Measurements from ENCODE around the gene FNDC10. TPM values are rescaled to one million over a fixed set of nuclear protein-coding genes. Genes with fewer than 3 reads are reported as not detected.

Gene FNDC10
- polyA plus RNA-seq, 4 donors, result 0.54 to 2.9 (median 1.5) TPM

DNA sequence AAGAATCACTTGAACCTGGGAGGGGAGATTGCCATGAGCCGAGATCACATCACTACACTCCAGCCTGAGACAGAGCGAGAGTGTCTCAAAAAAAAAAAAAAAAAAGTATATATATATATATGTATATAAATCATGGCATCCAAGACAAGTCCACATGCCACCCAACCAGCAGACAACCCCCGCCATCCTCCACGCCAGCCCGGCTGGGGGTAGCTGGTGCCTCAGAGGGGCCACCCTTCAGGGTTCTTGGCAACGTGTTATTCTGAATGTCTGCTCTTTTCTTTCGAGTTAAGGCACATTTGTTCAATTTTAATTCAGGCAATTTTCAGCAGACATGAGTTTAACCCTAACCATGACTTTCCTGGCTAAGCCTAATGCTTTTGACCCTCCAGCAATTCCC, 49.8 kb downstream of the FNDC10 start:
- DNase-seq (no peak), FAIRE-seq (no peak)
- Histone ChIP-seq H3K36me3 (ENCODE audit: control insufficient read depth in 3 of 3, insufficient read depth in 2 of 3, low read depth in 1 of 3, low read length in 3 of 3) (peaks cover 0 to 41% (median 3%) of the 10 kb centered on the region in 3 donors), H3K4me3 (ENCODE audit: low read depth in 1 of 3, low read length in 3 of 3) (no peak overlapping the region), H3K4me1 (ENCODE audit: control insufficient read depth in 3 of 3, insufficient read depth in 2 of 3, low read depth in 1 of 3, low read length in 2 of 3) (no peaks in the 10 kb centered on the region), H3K27ac (ENCODE audit: low read depth in 1 of 3, low read length in 2 of 3) (no peak overlapping the region), H3K27me3 (ENCODE audit: control insufficient read depth in 3 of 3, insufficient read depth in 3 of 3, low read length in 3 of 3) (no peaks in the 10 kb centered on the region), H3K9me3 (ENCODE audit: control insufficient read depth in 2 of 2, insufficient read depth in 1 of 2, low read depth in 1 of 2, low read length in 1 of 2) (no peaks in the 10 kb centered on the region)
- WGBS, 3 donors, result 82 to 85% (median 82%) methylated on average over 7 of the region's 7 CpGs

DNA sequence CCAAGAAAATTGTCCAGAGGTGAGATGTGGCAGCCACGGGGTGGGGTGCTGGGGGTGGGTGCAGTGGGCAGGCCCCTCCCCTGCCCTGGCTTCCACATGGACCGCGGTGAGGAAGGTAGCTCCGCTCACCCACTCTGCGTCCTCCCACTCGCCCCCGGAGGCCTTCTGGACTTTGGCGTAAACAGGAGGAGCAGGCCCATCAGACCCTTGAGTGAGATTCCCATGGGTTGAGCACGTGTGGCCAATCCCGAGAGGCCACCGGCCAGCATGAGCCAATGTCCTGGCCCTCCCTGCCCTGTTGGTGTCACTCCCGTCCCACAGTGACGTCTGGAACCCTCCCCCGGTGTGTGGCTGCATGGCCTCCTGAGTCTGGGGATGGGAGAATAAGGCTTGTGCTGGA, 51.3 kb downstream of the FNDC10 start:
- FAIRE-seq (no peak), DNase-seq (no peak)
- no peaks in the 10 kb centered on the region for H3K27me3 ChIP-seq (ENCODE audit: control insufficient read depth in 3 of 3, insufficient read depth in 3 of 3, low read length in 3 of 3)
- no peak overlapping the region for H3K27ac ChIP-seq (ENCODE audit: low read depth in 1 of 3, low read length in 2 of 3)
- no peak overlapping the region for H3K4me3 ChIP-seq (ENCODE audit: low read depth in 1 of 3, low read length in 3 of 3)
- H3K36me3 ChIP-seq (ENCODE audit: control insufficient read depth in 3 of 3, insufficient read depth in 2 of 3, low read depth in 1 of 3, low read length in 3 of 3), result peaks cover 0 to 42% (median 3%) of the 10 kb centered on the region in 3 donors
- 86 to 91% (median 89%) methylated on average over 14 of the region's 14 CpGs for WGBS, 3 donors
- no peaks in the 10 kb centered on the region for H3K9me3 ChIP-seq (ENCODE audit: control insufficient read depth in 2 of 2, insufficient read depth in 1 of 2, low read depth in 1 of 2, low read length in 1 of 2)
- H3K4me1 ChIP-seq (ENCODE audit: control insufficient read depth in 3 of 3, insufficient read depth in 2 of 3, low read depth in 1 of 3, low read length in 2 of 3), result peaks cover 0 to 4% (median 0%) of the 10 kb centered on the region in 3 donors

Other genes starting within 250 kb of the FNDC10 start
- gene MXRA8, start 241.6 kb downstream of the FNDC10 start, polyA plus RNA-seq, result 100 to 1,000 TPM in 1 of 4 donors, 10 to 100 TPM in 1, 1 to 10 TPM in 2; 2.7 to 538 (median 14.7) TPM
- 100 to 1,000 TPM in 3 of 4 donors, 10 to 100 TPM in 1; 88.1 to 382 (median 297) TPM for gene AURKAIP1, start 224.9 kb downstream of the FNDC10 start, polyA plus RNA-seq
- gene CCNL2, start 200.8 kb downstream of the FNDC10 start, polyA plus RNA-seq, result 100 to 1,000 TPM in 3 of 4 donors, 10 to 100 TPM in 1; 71.9 to 224 (median 198) TPM
- gene MRPL20, start 192.8 kb downstream of the FNDC10 start, polyA plus RNA-seq, result 100 to 1,000 TPM; 135 to 221 (median 167) TPM
- gene ANKRD65, start 178.9 kb downstream of the FNDC10 start, polyA plus RNA-seq, result 1 to 10 TPM; 1.1 to 1.7 (median 1.5) TPM
- 100 to 1,000 TPM in 1 of 4 donors, 10 to 100 TPM in 1, 1 to 10 TPM in 1, under 1 TPM in 1; 0.67 to 122 (median 6.9) TPM for gene VWA1, start 164.4 kb downstream of the FNDC10 start, polyA plus RNA-seq
- gene ATAD3C, start 150.4 kb downstream of the FNDC10 start, polyA plus RNA-seq, result 1 to 10 TPM in 1 of 4 donors, under 1 TPM in 2, not detected in 1; 0.27 to 1.5 (median 0.66) TPM
- 10 to 100 TPM; 17.4 to 34.5 (median 19.4) TPM for gene ATAD3B, start 128.4 kb downstream of the FNDC10 start, polyA plus RNA-seq
- gene ATAD3A, start 88.0 kb downstream of the FNDC10 start, polyA plus RNA-seq, result 10 to 100 TPM; 16.8 to 42.1 (median 25.0) TPM
- gene TMEM240, start 59.5 kb downstream of the FNDC10 start, polyA plus RNA-seq, result 1 to 10 TPM in 3 of 4 donors, not detected in 1; 1.6 to 3.7 (median 1.6) TPM
- gene SSU72, start 25.3 kb downstream of the FNDC10 start, polyA plus RNA-seq, result 100 to 1,000 TPM in 3 of 4 donors, 10 to 100 TPM in 1; 83.9 to 140 (median 124) TPM
- 100 to 1,000 TPM in 2 of 4 donors, 10 to 100 TPM in 2; 44.7 to 213 (median 116) TPM for gene MIB2, start 15.4 kb upstream of the FNDC10 start, polyA plus RNA-seq
- gene MMP23B, start 32.0 kb upstream of the FNDC10 start, polyA plus RNA-seq, result 10 to 100 TPM in 1 of 4 donors, 1 to 10 TPM in 3; 1.2 to 16.5 (median 3.6) TPM
- gene CDK11B, start 58.9 kb upstream of the FNDC10 start, polyA plus RNA-seq, result 10 to 100 TPM; 24.6 to 61.7 (median 45.1) TPM
- gene SLC35E2B, start 92.7 kb upstream of the FNDC10 start, polyA plus RNA-seq, result 10 to 100 TPM; 21.6 to 43.0 (median 34.0) TPM
- gene CDK11A, start 124.2 kb upstream of the FNDC10 start, polyA plus RNA-seq, result 100 to 1,000 TPM in 1 of 4 donors, 10 to 100 TPM in 3; 17.3 to 232 (median 48.4) TPM
- 10 to 100 TPM; 56.2 to 84.1 (median 68.9) TPM for gene NADK, start 178.3 kb upstream of the FNDC10 start, polyA plus RNA-seq

All from small intestine (tissue), 7 donors.